ENCODE results near the gene LAMA3.

- TF ChIP-seq SUZ12 (IDR thresholded peaks at IDR 0.05; ENCODE audit: extremely low read depth, insufficient read depth, insufficient read length) (no peak), YY1 (IDR thresholded peaks at IDR 0.05; ENCODE audit: insufficient read depth, insufficient read length) (no peak)
Measured at GRCh38 chr18:23880931-23881617, 191.8 kb downstream of the LAMA3 start.
